ES-I3 (cell line): ENCODE data around the gene PDCD1.

Experiments used
- H3K36me3 ChIP-seq: 2 replicates; pipeline ENCODE4 v1.6.1; 2013; ENCODE audit warnings: mild to moderate bottlenecking, low read length, control low read depth, moderate library complexity; ENCODE audit not compliant: insufficient read depth
- H3K4me1 ChIP-seq: 2 replicates; pipeline ENCODE4 v1.6.1; 2013; ENCODE audit warnings: mild to moderate bottlenecking, control low read depth, low read length; ENCODE audit not compliant: insufficient read depth
- H3K9ac ChIP-seq: 2 replicates; pipeline ENCODE4 v1.6.1; 2013; ENCODE audit warnings: low read depth, mild to moderate bottlenecking, low read length, moderate library complexity
- H3K9me3 ChIP-seq: 2 replicates; pipeline ENCODE4 v1.6.1; 2013; ENCODE audit warnings: mild to moderate bottlenecking, low read length, moderate library complexity; ENCODE audit not compliant: control insufficient read depth, insufficient read depth

PDCD1 gene

DNA sequence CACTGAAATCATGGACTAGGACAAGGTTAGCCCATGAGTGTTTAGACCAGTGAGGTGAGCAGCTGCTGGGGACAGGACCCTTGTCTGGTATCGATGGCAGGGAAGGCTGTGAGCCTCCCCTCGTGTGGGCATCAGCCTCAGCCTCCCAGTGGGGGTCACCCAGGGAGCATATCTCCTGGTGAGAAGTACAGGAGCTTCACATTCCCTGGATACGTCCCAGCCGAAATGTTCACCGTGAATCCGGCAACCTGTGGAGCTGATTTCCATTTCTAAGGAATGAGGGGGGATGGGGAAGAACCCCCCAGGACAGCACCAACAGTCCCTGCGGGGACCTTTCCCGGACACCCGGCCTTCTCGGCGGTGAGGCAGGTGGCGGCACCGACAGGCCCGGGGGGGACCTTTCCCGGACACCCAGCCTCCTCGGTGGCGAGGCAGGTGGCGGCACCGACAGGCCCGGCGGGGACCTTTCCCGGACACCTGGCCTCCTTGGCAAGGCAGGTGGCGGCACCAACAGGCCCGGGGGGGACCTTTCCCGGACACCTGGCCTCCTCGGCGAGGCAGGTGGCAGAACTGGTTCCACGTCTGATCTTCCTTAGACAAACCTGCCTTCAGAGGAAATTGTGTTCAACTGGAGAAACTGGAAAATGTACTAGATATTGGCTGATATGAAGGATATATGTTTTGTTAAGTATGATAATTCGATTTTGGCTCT is 32.0 kb upstream of the PDCD1 start:
- no peaks in the 10 kb centered on the region for H3K9me3 ChIP-seq
- no peaks in the 10 kb centered on the region for H3K36me3 ChIP-seq

DNA sequence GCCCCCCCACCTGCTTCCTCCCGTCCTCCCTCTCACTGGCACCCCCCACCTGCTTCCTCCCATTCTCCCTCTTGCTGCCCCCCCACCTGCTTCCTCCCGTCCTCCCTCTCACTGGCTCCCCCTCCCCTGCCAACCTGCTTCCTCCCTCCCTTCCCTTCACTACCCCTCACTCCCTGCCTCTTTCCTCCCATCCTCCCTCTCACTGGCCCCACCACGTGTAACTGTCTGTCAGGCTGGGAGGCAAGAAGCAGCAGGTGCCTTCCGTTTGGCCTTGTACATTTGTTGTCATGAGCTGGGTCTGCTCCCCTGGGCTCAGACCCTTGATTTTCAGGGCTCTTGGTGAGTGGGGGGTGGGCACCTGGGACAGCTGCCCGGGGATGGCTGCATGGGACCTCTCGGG is 29.9 kb upstream of the PDCD1 start:
- no peaks in the 10 kb centered on the region for H3K9me3 ChIP-seq
- no peak overlapping the region for H3K9ac ChIP-seq
- H3K4me1 ChIP-seq = 0 out of 2 replicates have a peak, but pooled peaks cover 3% of the 10 kb centered on the region
- no peaks in the 10 kb centered on the region for H3K36me3 ChIP-seq

More for the DNA sequence above, 32.0 kb upstream of the PDCD1 start:
- Histone ChIP-seq H3K4me1 (0 out of 2 replicates have a peak, but pooled peaks cover 3% of the 10 kb centered on the region), H3K9ac (no peak overlapping the region)

DNA sequence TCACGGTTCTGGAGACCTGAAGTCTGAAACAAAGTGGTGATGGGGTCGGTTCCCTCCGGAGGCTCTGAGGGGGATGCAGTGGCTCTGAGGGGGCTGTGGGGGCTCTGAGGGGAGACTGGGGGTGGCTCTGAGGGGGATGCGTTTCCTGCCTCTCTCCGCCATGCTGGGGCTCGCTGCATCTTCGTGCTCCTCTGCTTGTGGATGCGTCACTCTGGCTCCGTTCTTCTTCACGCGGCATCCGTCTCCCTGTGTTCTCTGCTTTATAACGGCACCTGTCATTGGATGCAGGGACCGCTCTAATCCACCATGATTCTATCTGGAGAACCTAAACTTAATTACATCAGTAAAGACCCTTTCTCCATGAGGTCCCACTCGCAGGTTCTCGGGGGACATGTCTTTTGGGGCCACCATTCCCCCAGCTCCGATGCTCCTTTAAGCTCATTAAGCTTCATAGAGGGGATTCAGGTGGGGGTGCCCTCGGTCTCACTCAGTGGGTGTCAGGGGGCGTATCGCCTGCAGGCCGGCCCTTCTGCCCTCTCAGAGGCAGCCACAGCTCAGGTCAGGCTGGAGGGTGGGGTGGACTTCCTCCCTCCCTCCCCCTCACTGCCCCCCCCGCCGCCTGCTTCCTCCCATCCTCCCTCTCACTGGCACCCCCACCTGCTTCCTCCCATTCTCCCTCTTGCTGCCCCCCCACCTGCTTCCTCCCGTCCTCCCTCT is 29.3 kb upstream of the PDCD1 start:
- Histone ChIP-seq H3K4me1 (0 out of 2 replicates have a peak, but pooled peaks cover 3% of the 10 kb centered on the region), H3K9ac (no peak overlapping the region), H3K36me3 (no peaks in the 10 kb centered on the region)

DNA sequence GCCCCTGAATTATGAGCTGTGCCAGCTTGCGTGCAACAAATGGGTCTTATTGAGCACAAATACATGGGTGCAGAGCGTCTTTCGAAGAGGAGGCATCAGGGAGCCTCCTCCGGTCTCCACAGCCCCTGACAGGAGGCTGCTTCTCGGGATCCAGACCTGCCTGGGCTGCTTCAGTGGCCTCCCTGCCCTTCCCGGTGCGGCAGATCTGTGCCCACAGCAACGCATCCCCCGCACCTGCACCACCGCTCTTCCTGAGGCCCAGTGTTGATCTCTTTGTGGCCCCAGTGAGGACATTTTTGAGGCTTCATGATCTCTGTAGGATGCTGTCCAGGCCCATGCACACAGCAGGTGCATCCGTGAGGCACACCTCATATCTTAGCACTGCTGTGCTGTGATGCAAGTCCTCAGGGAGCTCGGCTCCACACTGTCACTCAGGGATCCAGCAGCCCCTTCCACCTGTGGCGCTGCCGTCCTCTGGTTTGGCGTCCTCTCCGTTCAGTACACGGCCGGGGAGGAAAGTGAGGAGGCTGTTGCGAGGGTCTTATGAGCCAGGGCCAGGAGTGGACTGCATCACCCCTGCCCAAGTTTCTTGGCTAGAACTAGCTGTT is 28.2 kb upstream of the PDCD1 start:
- no peak overlapping the region for H3K9ac ChIP-seq
- no peaks in the 10 kb centered on the region for H3K9me3 ChIP-seq
- peaks cover 10% of the 10 kb centered on the region; the same call in 1 of the 2 replicates for H3K4me1 ChIP-seq
- no peaks in the 10 kb centered on the region for H3K36me3 ChIP-seq

More for the DNA sequence above, 29.3 kb upstream of the PDCD1 start:
- H3K9me3 ChIP-seq = no peaks in the 10 kb centered on the region

DNA sequence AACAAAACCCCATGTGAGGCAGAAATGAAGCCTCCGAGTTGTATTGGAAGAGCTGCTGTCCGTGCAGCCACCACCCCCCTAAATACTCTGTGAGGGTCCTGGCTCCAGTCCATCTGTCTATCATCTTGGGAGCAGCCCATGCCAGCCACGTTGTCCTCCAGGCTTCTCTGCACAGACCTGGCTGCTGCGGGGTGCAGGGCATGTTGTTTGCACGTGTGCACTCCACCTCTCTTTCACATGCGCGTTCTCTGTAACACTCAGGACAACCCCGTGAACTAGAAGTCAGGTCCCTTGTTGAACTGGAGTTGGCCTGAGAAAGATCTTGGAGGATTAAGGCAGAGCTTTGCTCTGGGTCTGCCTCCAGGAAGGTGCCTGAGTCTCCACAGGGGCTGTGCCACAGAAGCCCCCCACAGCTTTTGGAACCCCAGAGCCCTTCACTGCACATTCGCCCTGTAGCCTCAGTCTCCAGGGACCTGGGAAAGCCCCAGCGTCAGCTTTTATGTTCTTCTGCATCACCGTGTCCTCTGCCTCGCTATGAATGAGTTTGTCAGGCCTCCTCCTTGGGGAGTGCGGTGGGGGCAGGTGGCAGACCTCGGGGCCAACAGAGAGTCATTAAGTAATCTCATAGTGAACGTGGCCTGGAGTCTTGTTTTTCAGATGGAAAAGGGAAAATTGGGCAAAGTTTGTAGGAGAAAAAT is 27.4 kb upstream of the PDCD1 start:
- Histone ChIP-seq H3K9me3 (no peaks in the 10 kb centered on the region), H3K9ac (no peak overlapping the region), H3K36me3 (no peaks in the 10 kb centered on the region), H3K4me1 (peaks cover 11% of the 10 kb centered on the region; the same call in 1 of the 2 replicates)

DNA sequence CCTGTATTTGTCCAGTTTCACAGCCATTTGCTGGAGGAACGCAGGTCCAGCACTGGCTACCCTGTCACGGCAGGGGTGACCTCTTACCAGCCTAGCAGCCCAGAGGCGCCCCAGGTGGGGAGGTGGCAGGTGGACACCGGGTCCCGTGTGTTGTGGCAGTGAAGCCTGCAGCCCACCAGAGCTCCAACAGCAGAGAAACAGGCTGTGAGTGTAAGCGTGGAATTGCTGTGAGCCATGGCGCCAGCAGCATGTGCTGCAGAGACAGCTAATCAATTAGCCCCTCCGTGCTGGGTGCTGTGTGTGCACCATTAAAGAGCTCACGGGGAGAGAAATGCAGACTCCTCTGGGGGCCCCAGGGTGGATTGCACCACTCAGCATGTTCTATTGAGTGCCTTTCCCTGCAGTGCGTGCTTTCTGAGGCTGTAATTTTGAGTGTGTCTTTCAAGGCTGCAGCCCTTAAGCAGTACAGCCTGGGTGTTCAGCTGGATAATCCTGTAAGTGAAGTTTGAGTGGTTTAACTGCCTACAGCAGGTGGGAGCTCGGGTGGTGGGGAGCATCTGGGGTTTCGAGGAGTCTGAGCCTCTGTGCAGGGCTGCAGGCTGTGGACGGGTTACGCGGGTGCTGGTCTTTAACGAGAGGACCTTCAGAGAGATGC is 26.7 kb upstream of the PDCD1 start:
- H3K9ac ChIP-seq = no peak overlapping the region
- no peaks in the 10 kb centered on the region for H3K9me3 ChIP-seq
- peaks cover 11% of the 10 kb centered on the region; the same call in 1 of the 2 replicates for H3K4me1 ChIP-seq
- H3K36me3 ChIP-seq = no peaks in the 10 kb centered on the region

DNA sequence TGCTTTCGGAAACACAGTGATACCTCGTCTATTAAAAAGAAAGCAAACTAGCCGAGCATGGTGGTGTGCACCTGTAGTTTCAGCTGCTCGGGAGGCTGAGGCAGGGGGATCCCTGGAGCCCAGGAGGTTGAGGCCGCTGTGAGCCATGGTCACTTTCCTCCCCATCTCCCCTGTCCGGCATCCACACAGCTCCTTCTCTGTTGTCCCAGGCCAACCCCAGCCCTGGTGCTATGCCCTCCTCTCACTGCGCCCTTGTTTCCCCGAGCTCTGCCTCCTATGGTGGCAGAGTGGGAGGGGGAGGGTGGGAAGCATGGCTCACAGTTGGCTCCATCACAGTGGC is 26.2 kb upstream of the PDCD1 start:
- H3K36me3 ChIP-seq = no peaks in the 10 kb centered on the region
- H3K4me1 ChIP-seq = peaks cover 11% of the 10 kb centered on the region; the same call in 1 of the 2 replicates
- H3K9ac ChIP-seq = no peak overlapping the region

DNA sequence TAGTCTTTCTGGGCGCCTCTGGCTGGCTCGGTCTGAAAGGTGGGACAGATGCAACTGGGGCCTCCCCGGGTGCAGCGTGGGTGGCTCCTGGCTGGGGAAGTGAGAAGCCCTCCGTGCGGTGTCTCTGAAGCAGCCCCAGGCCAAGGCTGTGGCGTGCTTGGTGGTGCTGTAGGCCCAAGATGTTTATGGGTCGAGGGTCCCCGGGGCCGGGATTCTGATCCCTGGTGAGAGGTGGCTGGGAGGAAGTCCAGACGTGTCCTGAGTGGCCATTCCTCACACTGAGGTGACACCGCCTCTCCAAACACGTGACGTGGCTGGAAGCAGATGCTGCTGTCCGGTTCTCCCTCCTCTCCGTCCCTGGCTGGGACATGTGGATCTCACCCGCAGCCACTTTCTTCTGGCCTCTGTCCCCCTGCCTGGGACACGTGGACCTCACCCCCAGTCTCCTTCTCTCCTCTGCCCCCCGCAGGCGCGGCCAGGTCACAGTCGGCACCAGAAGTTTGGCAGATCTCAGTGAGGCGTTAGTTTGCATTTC is 23.5 kb upstream of the PDCD1 start:
- Histone ChIP-seq H3K9ac (peak overlapping the region; percentile 49; the same call in 1 of the 2 replicates), H3K4me1 (peaks cover 11% of the 10 kb centered on the region; the same call in 1 of the 2 replicates), H3K36me3 (no peaks in the 10 kb centered on the region), H3K9me3 (no peaks in the 10 kb centered on the region)

More for the DNA sequence above, 26.2 kb upstream of the PDCD1 start:
- H3K9me3 ChIP-seq = no peaks in the 10 kb centered on the region

DNA sequence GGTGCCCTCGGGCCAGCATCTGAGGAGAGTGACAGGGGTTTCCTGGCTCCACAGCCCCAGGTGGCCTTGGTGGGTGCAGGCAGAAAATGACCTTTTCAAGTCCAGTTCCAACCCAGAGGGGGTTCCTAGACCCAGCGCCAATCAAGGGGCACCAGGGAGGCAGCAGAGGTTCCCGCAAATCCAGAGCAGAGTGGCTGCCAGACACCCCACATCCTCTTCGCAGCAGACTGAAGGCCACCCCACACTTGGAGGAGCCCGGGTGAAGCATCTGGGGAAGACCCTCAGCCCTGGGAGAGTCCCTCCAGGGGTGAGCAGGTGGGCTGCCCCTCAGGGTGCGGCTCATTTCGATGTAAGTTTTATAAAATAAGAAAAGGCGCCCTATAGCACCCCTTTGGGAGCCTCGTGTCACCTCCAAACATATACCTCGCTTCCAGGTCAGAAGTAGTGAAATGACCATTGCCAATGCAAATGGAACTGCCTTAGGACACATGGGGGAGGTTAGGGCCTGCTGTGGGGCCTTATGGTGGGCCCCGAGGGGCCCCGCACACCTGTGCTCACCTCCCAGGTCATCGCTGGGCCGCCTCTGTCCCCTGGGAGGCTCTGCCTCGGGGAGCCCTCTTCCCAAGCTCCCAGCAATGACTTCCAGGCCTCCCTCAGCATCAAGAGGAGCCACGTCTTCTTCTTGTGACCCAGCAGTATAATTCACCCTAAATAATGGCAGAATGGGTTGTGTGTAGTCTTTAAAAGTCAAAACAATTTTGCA is 21.8 kb upstream of the PDCD1 start:
- no peaks in the 10 kb centered on the region for H3K36me3 ChIP-seq
- peaks cover 11% of the 10 kb centered on the region; the same call in 1 of the 2 replicates for H3K4me1 ChIP-seq
- peak overlapping the region; percentile 81; the same call in 1 of the 2 replicates for H3K9ac ChIP-seq
- no peaks in the 10 kb centered on the region for H3K9me3 ChIP-seq

DNA sequence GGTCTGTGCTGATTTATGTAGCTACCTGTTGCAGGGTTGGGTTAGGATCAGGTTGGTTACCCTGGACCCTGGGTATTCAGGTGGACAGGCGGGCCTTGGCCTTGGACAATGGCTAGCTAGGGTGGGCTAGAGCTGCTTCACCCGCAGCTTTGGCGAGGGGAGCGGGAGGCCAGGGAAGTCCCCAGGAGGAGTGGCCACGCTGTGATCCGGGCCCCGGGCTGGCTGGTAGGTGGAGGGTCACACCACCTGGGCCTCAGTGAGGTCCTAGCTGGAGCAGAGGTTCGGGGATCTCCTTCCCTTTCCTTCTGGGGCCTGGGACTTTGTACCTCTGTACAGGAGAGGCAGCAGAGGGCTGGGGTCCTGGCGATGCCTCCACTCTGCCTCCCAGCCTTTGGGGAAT is 20.6 kb upstream of the PDCD1 start:
- Histone ChIP-seq H3K36me3 (no peaks in the 10 kb centered on the region), H3K9me3 (no peaks in the 10 kb centered on the region), H3K4me1 (peaks cover 11% of the 10 kb centered on the region; the same call in 1 of the 2 replicates), H3K9ac (no peak overlapping the region)

DNA sequence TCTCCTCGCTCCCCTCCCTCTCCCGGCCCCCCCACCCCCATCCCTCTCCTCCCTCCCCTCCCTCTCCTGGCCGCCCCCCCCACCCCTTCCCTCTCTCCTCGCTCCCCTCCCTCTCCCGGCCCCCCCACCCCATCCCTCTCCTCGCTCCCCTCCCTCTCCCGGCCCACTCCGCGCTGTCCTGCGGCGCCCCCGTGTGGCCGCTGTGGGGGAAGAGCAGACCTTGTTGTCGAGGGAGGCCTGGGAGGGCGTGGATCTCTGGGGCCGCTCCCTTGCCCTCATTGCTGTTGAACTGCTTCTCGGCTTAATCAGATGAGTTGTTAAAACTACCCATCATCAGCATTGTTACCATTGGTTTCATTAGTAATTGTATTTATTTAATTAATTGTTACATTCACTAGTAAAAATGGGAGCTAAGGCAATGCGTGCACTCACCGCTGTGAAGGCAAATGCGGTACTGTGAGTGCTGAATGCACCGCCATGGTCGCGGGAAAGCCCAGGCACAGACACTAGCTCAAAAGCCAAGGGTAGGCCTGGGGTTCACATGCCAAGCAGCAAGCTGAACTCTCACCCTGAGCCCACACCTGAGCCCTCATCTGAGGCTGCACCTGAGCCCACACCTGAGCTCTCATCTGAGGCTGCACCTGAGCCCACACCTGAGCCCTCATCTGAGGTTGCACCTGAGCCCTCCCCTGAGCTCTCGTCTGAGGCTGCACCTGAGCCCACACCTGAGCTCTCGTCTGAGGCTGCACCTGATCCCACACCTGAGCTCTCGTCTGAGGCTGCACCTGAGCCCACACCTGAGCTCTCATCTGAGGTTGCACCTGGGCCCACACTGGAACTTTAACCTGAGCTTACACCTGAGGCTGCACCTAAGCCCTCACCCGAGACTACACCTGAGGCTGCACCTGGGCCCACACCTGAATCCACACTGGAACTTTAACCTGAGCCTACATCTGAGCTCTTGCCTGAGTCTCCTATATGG is 19.6 kb upstream of the PDCD1 start:
- no peaks in the 10 kb centered on the region; the same call in 1 of the 2 replicates for H3K9me3 ChIP-seq
- H3K9ac ChIP-seq = no peak overlapping the region
- H3K36me3 ChIP-seq = no peaks in the 10 kb centered on the region
- peaks cover 11% of the 10 kb centered on the region; the same call in 1 of the 2 replicates for H3K4me1 ChIP-seq

DNA sequence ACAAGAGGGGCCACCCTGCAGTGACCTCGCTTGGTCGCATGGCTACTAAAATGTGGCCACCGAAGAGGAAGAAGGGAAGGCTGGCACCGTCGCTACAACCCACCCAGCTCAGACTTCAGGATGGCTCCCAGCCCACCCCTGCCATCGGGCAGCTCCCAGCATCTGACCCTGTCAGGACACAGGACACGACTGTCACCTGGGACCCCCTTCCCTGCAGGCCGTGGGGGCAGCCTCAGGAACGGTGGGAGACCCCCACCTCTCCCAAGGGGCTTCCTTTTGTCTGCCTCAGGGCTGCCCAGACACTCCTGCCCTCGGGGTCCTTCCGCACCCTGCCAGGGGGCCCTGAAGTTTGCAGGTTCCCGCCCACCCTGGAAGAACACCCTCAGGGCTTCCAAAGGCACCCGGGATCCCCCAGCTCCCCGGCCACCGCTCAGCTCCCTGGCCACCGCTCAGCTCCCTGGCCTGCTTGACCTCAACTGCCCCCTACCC is 18.5 kb upstream of the PDCD1 start:
- Histone ChIP-seq H3K4me1 (peaks cover 4% of the 10 kb centered on the region; the same call in 1 of the 2 replicates), H3K9ac (no peak overlapping the region), H3K9me3 (no peaks in the 10 kb centered on the region; the same call in 1 of the 2 replicates), H3K36me3 (no peaks in the 10 kb centered on the region)
